Peyer's patch (tissue), 4 donors: Measurements from ENCODE around the gene TSPEAR.

Experiments used
- POLR2A ChIP-seq, 2 donors: fragments of 450-650 bp; IDR thresholded peaks; one replicate each; pipeline ENCODE4 v1.5.1; 2017; ENCODE audit warnings: antibody characterized with exemption in 2 of 2, mild to moderate bottlenecking in 2 of 2, moderate library complexity in 2 of 2
- TF ChIP-seq, protein P1 (sequence below), 6 experiments: fragments of 450-650 bp in 4 of 6; fragments of 200-600 bp in 2 of 6; sonication (generic) in 1 of 6; IDR thresholded peaks; one replicate each; pipeline ENCODE4 v1.5.1; 2017 to 2019; ENCODE audit warnings: antibody characterized with exemption in 6 of 6, mild to moderate bottlenecking in 3 of 6, moderate library complexity in 1 of 6

DNA sequence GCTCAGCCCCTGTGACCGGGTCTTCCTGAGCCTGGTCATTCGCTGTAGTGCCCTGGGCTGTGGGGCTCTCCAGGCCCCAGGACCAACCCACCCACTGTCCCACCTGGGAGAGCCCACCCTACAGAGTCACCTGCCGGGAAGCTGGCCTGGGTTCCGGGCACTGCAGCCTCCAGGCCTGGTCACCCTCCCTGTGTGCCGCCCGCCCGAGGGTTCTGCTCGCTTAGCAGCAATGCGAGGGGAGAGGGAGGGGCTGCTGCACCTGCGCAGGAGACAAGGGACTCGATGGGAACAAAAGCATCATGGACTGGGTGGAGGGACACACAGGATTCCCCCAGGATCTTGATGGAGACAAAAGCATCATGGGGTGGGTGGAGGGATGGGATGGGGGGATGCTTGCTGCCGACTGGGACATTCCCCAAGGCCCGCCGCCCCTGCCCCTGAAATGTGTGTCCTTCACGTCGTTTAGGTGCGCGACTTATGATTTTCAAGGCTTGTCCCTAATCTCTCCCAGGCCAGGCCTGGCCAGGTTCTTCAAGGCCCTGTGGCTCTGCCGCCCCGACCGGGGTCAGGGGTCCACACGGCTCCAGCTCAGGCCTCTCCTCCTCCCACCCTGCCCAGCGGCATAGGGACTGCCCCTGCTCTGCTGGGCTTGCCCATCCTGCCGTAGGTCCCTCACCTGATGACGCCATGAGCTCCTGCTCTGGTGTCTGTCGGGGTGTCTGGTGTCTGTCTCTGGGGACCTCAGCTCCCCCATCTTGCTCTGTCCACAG lies 97.8 kb downstream of the TSPEAR start:
- TF ChIP-seq, protein P1, sequence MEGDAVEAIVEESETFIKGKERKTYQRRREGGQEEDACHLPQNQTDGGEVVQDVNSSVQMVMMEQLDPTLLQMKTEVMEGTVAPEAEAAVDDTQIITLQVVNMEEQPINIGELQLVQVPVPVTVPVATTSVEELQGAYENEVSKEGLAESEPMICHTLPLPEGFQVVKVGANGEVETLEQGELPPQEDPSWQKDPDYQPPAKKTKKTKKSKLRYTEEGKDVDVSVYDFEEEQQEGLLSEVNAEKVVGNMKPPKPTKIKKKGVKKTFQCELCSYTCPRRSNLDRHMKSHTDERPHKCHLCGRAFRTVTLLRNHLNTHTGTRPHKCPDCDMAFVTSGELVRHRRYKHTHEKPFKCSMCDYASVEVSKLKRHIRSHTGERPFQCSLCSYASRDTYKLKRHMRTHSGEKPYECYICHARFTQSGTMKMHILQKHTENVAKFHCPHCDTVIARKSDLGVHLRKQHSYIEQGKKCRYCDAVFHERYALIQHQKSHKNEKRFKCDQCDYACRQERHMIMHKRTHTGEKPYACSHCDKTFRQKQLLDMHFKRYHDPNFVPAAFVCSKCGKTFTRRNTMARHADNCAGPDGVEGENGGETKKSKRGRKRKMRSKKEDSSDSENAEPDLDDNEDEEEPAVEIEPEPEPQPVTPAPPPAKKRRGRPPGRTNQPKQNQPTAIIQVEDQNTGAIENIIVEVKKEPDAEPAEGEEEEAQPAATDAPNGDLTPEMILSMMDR (IDR thresholded peaks at IDR 0.05) = no peak
- no peak for TF ChIP-seq POLR2A (IDR thresholded peaks at IDR 0.05)
